Lower leg skin (tissue), 4 donors: Measurements from ENCODE around the gene NCAM1. TPM values are rescaled to one million over a fixed set of nuclear protein-coding genes. Genes with fewer than 3 reads are reported as not detected.

Source experiments
- DNase-seq, 2 donors: peaks; one replicate each; pipeline ENCODE4 v3.0.0-alpha.2; 2019; ENCODE audit warnings: low spot score in 2 of 2
- H3K4me3 ChIP-seq: fragments of 200-600 bp; sonication (generic); 2 replicates; pipeline ENCODE4 v1.5.1; 2017; ENCODE audit warnings: mild to moderate bottlenecking, low read depth; ENCODE audit not compliant: poor library complexity, severe bottlenecking
- POLR2A ChIP-seq, 2 donors: fragments of 450-650 bp; IDR thresholded peaks; one replicate each; pipeline ENCODE4 v1.6.1; 2016 to 2017; ENCODE audit warnings: antibody characterized with exemption in 2 of 2, mild to moderate bottlenecking in 1 of 2, moderate library complexity in 1 of 2
- WGBS, 2 donors: methylation state at CpG; one replicate each; pipeline ENCODE4 v1.1.5; 2018; 5-methylcytosine and 5-hydroxymethylcytosine counted together
- intact Hi-C: fragments of 100-400 bp; cut with DNase I; formaldehyde crosslinking; loops from one replicate; pipeline ENCODE4 v1.15.0; 2023; ENCODE audit warnings: low total_unique reads
- total RNA-seq, 4 donors: library from RNA; depleted of rRNA; stranded (reverse); fragments of >200 nt; gene quantifications; one replicate each; pipeline ENCODE4 v1.1.0, GENCODE V29; 2016
- TF ChIP-seq, protein P1 (sequence below), 3 donors: fragments of 450-650 bp; IDR thresholded peaks; one replicate each; pipeline ENCODE4 v1.5.1; 2016; ENCODE audit warnings: antibody characterized with exemption in 3 of 3, mild to moderate bottlenecking in 3 of 3, moderate library complexity in 2 of 3

Gene NCAM1
- total RNA-seq, 4 donors from 2014 or later, result 1.7 to 7.1 (median 3.8) TPM

DNA sequence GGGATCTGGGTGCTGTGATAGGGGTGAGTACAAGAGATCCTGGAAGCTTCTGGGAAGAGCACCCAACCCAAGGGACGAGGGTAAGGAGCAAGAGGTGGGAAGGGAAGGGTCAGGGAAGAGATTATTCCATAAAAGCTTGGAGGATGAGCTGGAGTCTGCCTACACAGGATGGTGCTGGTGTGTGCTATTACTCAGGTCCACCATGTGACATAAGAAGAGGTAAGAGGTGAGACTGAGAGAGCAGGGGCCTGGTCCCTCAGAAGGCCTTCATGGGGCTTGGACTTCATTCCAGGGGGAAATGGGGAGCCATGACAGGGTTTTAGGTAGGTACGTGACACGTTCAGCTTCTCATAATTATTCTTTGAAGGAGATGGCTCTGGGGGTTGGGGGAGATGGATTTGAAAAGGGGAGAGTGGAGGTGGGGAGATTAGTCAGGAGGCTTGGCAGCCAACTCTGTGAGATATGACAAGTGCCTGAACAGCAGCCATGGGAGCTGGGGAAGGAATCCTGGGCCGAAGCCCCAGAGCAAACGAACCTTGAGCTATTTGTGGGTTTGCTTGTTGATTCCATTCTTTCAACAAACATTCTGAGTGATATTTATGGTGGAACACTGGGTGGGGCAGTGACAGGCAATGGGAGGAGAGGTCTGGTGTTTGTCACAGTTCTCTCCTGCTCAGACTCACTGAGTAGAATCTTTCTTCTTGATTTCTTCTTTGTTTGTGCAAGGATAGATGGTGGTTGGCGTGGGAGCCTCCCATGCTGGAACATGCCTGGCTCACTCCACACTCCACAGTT is 11.2 kb upstream of the NCAM1 start:
- DNase-seq, result no peak
- no peak for TF ChIP-seq POLR2A (IDR thresholded peaks at IDR 0.05)
- 62 to 66% methylated on average over 6 of the region's 6 CpGs for WGBS, 2 donors
- no peak overlapping the region for H3K4me3 ChIP-seq
- intact Hi-C loops, result no loop called here

GRCh38 chr11:112958670-112959069 is 2.5 kb upstream of the NCAM1 start:
- no peak overlapping the region for H3K4me3 ChIP-seq
- TF ChIP-seq, protein P1, sequence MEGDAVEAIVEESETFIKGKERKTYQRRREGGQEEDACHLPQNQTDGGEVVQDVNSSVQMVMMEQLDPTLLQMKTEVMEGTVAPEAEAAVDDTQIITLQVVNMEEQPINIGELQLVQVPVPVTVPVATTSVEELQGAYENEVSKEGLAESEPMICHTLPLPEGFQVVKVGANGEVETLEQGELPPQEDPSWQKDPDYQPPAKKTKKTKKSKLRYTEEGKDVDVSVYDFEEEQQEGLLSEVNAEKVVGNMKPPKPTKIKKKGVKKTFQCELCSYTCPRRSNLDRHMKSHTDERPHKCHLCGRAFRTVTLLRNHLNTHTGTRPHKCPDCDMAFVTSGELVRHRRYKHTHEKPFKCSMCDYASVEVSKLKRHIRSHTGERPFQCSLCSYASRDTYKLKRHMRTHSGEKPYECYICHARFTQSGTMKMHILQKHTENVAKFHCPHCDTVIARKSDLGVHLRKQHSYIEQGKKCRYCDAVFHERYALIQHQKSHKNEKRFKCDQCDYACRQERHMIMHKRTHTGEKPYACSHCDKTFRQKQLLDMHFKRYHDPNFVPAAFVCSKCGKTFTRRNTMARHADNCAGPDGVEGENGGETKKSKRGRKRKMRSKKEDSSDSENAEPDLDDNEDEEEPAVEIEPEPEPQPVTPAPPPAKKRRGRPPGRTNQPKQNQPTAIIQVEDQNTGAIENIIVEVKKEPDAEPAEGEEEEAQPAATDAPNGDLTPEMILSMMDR (IDR thresholded peaks at IDR 0.05), result no peak
- no peak for TF ChIP-seq POLR2A (IDR thresholded peaks at IDR 0.05)
- DNase-seq, result no peak
- intact Hi-C loops, result no loop called here
- 39 to 45% methylated on average over 4 of the region's 4 CpGs for WGBS, 2 donors

DNA sequence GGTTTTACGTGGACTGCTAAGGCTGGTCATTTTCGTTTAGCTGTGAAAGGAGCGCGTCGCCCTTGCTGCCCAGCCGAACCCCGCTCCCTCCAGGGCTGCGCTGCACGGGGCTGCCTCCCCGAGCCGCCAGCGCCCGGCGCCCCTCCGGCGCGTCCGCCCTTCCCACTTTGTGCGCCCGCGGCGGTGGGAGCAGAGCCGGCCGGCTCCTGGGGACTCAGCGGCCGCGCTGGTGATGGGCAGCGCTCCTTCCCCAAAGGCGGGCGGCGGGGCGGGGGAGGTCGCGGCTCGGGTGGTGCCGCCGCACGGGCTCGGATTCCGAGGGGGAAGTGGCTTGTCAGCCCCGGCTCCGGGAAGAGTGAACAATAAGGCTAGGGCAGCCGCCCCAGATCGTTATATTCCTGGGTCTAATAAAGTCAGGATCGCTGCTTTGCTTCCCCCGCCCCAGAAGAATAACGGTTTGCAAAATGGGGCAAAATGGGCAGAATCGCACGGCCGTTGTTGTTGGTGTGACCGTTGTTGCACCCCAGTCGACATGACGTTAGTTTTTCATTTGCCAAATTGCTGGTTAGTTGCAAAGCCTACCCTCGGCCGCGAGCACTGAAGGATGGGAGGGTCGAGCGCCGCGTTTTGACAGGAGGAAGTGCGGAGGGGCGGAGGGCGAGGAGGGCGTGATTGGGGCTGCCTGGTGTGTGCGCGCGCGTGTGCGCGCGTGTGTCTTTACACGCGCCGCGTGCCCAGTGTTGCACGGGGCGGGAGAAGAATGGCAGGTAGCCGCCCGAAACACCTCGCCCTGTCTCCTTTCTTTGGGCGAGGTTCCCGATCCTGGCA is 745 bp downstream of the NCAM1 start:
- DNase-seq, result no peak
- H3K4me3 ChIP-seq, result peak overlapping the region; percentile 5
- intact Hi-C loops, result no loop called here
- TF ChIP-seq, protein P1 (IDR thresholded peaks at IDR 0.05), result no peak
- no peak for TF ChIP-seq POLR2A (IDR thresholded peaks at IDR 0.05)
- WGBS, 2 donors, result 0 to 1% methylated on average over 54 to 63 of the region's 82 CpGs

DNA sequence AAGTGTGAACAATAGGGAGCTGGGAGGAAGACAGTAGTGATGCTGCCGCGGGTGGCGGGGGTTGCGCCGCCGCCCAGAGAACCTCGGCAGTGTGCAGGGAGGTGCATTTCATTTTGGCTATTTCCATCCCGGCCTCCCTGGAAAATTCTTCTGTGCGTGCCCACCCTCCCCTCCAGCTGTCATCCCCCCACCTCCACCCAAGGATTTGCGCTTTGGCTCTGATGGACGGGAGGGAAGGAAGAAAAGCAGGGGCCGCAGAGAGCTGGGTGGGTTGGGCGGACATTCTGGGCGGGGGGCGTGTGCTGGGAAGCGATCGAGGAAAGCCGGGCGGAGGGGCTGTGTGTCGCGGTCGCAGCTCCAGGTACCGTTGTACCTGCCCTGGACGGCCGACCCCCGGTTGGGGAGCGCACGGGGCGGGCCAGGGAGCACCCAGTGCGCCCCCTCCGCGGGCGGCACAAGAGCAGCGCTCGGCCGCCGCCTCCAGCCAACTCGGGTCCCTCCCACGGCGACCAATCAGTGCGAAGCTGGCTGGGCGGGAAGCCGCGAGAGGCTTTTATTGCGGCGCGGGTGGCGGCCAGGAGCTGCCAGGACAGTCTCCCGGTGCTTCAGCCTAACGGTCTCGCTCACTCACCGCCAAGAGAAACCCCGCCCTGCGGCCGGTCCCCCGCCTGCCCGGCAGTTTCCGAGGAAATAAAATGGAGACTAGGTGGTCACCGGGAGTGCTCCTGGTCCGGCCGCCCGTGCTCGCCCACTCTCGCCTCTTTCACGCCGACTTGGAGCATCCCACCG is 1.6 kb downstream of the NCAM1 start:
- no peak for DNase-seq
- H3K4me3 ChIP-seq, result no peak overlapping the region
- WGBS, 2 donors, result 2 to 3% methylated on average over 23 to 39 of the region's 67 CpGs
- intact Hi-C loops, result no loop called here
- no peak for TF ChIP-seq POLR2A (IDR thresholded peaks at IDR 0.05)
- TF ChIP-seq, protein P1 (IDR thresholded peaks at IDR 0.05), result no peak

GRCh38 chr11:112963368-112963955 is 2.2 kb downstream of the NCAM1 start:
- intact Hi-C loops, result no loop called here
- no peak for DNase-seq
- no peak for TF ChIP-seq POLR2A (IDR thresholded peaks at IDR 0.05)
- TF ChIP-seq, protein P1 (IDR thresholded peaks at IDR 0.05), result no peak
- 15 to 23% methylated on average over 25 of the region's 48 CpGs for WGBS, 2 donors
- no peak overlapping the region for H3K4me3 ChIP-seq
